Left ventricle myocardium superior (tissue), 1 donor: Measurements from ENCODE around the gene LRRD1. TPM values are rescaled to one million over a fixed set of nuclear protein-coding genes. Genes with fewer than 3 reads are reported as not detected.
"Not testable (repeated sequence)": the region's sequence is repeated elsewhere in the genome, so short reads cannot be mapped to it uniquely, and the experiment has no call there.

ENCODE experiments used
- ATAC-seq: fragments of 200-7000 bp; cut with Tn5 transposase; one replicate; pipeline ENCODE4 v1.9.1; 2020; ENCODE audit warnings: mild to moderate bottlenecking, moderate library complexity
- DNase-seq: peaks from one replicate; pipeline ENCODE4 v3.0.0-alpha.2; 2020
- intact Hi-C: fragments of 100-400 bp; cut with micrococcal nuclease; formaldehyde crosslinking; loops from one replicate; pipeline ENCODE4 v1.11.0; 2022
- total RNA-seq: library from RNA; stranded (reverse); fragmentation: NEBNext Ultra II Directional; extraction: Animal tissue kit (Norgen Biotek cat#: 25700); gene quantifications from one replicate; pipeline ENCODE4 v1.2.1, GENCODE V29; 2021
- donor health status: DM: no; HTN: yes; CAD: no; lungs with severe emphysema.

Gene LRRD1
- total RNA-seq, 1 donor from 2014 or later: not detected

DNA sequence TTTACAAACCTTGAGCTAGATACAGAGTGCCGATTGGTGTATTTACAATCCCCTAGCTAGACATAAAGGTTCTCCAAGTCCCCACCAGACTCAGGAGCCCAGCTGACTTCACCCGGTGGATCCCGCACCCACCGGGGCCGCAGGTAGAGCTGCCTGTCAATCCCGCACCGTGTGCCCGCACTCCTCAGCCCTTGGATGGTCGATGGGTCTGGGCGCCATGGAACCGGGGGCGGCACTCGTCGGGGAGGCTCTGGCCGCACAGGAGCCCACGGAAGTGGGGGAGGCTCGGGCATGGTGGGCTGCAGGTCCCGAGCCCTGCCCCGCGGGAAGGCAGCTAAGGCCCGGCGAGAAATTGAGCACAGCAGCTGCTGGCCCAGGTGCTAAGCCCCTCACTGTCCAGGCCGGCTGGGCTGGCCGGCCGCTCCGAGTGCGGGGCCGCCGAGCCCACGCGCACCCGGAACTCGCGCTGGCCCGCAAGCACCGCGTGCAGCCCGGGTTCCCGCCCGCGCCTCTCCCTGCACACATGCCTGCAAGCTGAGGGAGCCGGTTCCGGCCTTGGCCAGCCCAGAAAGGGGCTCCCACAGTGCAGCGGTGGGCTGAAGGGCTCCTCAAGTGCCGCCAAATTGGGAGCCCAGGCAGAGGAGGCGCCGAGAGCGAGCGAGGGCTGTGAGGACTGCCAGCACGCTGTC is 35.6 kb downstream of the LRRD1 start:
- intact Hi-C loops, DNase-seq, ATAC-seq: not testable (repeated sequence)

DNA sequence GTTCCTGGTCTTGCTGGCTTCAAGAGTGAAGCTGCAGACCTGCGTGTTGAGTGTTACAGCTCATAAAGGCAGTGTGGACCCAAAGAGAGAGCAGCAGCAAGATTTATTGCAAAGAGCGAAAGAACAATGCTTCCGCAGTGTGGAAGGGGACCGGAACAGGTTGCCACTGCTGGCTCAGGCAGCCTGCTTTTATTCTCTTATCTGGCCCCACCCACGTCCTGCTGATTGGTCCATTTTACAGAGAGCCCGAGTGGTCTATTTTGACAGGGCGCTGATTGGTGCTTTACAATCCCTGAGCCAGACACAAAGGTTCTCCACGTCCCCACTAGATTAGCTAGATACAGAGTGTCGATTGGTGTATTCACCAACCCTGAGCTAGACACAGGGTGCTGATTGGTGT is 36.2 kb downstream of the LRRD1 start:
- ATAC-seq, intact Hi-C loops, DNase-seq: not testable (repeated sequence)

DNA sequence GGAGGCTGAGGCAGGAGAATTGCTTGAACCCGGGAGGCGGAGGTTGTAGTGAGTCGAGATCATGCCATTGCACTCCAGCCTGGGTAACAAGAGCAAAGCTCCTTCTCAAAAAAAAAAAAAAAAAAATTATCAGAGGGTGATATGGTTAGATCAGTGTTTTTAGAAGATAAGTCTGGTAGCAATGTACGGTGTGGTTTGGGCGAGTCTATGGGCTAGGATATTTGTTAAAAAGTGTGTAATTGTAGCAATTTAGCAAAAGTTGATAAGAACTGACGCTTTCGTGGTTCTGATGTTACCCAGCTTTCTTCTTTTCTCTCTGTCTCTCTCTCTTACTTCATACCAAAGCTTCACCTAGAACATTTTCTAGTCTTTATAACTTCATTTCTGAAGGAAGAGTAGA is 37.8 kb downstream of the LRRD1 start:
- intact Hi-C loops: no loop called here
- DNase-seq (no peak), ATAC-seq (no peak)

DNA sequence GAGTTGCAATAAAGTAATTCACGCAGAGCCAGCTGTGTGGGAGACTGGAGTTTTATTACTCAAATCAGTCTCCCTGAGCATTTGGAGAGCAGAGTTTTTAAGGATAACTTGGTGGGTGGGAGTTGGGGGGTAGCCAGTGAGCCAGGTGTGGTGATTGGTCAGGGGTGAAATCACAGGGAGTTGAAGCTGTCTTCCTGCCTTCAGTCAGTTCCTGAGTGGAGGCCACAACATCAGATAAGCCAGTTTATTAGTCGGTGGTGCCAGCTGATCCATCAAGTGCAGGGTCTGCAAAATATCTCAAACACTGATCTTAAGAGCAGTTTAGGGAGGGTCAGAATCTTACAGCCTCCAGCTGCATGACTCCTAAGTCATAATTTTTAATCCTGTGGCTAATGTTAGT is 41.4 kb downstream of the LRRD1 start:
- DNase-seq (no peak), ATAC-seq (no peak)
- intact Hi-C loops: no loop called here

DNA sequence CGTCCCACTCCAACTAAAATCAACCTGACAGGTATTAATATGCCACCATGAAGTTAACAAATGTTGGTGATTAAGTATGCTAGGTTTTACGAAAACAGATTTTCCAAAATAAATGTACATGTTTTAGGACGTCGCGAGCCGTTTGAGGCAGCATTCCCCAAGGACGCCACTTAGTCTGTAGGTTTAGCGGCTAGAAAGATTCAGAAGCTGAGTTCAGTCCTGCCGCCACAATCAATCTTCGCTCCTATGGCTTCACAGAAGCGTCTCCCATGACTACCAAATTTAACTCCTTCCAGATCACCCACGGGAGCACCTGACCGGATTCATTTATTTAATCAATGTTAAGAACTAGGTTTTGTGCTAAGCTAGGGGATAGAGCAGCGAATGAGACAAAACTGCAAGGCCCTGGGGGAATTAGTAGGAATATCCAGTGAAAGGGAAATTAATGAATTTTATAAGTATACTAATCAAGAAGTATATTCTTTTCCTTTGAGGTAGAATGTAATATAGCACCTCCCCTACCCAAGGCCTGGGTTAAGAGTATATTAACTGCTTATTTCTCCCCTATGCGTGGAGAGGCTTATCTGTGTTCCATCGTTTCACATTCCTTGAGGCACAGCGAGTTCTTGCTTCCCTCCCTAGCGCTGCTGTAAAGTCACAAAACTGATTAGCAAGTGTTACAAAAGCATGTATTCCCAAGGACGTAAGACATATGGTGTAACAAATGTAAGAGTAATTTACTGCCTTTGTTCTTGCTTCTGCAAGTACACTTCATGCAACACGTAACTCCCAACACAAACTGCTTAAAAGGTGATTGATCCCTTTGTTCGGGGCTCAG is 43.7 kb downstream of the LRRD1 start:
- ATAC-seq (no peak), DNase-seq (no peak)
- intact Hi-C loops: no loop called here

DNA sequence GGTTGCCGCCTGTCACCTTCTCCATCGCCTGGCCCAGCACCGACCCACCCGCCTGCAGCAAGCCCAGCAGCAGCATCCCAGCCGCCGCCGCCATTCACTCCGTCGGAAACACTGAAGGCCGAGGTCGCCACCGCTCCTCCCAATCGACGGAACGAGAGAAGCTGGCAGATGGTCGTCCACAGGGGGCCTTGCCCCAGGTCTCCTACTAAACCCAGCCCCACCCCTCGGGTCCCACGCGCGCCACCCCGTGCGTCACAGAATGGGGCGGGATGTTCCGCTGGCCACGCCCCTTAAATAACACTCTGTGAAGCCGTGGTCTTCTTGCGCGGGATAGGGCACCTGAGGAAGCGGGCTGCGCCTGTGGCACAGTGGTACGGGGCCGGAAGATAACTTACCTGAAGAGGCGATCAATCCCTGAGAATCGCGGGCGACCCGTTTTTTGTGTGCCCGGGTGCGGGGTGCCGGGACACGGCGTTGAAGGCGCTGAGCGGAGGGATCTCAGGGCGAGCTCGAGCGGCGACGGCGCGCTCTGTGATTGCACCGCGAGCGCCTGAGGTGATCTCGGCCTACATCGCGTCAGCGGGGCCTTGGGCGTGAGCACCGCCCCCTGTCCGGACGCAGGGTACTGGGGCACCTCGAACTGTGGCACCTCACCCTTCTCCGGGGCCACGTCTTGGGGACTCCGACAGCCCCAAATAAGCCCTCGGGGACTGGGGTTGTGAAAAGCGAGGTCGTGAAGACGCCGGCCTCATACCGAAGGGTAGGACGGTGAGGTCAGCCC is 44.5 kb downstream of the LRRD1 start, which contains the start of gene CYP51A1:
Gene CYP51A1 (minus strand): TSS at position 207 of the 781 bp plus-strand sequence. CDS start 113 bp downstream, at position 94.
- DNase-seq (peak; percentile 95), ATAC-seq (peak; percentile 98)
- intact Hi-C loops: no loop called here

DNA sequence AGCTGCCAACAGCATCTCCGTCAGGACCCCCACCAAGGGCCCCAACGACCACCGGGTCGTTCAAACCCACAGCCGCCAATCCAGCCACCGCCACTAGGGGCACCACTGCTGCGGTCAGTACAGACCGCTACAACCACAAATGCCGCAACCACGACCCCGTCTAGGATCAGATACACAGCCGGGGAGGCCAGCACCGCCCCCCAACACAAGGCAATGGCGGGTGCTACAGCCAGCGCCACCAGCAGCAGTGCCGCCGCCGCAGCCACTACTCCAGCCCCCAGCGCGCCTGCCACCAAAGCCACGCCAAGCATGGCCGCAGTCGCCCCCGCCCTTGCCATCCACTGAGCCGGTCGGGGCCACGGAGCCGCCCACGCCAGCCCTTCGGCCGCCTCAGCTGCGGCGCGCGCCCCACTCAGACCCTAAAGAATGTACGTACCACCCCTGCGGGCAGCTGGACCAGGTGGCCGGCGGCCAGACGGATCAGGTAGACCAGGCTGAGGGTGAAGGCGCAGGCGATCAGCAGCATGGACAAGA is 45.1 kb downstream of the LRRD1 start:
- intact Hi-C loops: no loop called here
- DNase-seq (peak; percentile 81), ATAC-seq (peak; percentile 63)

DNA sequence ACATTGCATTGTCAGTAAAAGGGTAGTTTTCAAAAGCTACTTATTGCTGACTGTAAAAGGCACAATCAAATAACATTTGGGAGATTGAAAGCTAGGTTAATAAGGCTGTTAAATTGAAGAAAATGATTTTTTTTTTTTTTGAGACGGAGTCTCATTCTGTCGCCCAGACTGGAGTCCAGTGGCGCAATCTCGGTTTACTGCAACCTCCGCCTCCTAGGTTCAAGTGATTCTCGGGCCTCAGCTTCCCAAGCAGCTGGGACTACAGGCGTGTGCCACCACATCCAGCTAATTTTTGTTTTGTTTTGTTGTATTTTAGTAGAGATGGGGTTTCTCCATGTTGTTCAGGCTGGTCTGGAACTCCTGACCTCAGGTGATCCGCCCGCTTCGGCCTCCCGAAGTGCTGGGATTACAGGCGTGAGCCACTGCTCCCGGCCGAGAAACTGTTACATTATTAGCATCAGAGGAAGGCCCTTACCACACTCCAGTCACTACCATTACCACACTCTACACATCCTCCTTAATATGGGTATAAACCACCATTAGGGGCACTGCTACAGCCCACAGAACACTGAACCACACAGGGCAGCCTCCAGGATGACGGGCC is 45.7 kb downstream of the LRRD1 start:
- ATAC-seq (peak; percentile 9), DNase-seq (no peak)
- intact Hi-C loops: no loop called here

DNA sequence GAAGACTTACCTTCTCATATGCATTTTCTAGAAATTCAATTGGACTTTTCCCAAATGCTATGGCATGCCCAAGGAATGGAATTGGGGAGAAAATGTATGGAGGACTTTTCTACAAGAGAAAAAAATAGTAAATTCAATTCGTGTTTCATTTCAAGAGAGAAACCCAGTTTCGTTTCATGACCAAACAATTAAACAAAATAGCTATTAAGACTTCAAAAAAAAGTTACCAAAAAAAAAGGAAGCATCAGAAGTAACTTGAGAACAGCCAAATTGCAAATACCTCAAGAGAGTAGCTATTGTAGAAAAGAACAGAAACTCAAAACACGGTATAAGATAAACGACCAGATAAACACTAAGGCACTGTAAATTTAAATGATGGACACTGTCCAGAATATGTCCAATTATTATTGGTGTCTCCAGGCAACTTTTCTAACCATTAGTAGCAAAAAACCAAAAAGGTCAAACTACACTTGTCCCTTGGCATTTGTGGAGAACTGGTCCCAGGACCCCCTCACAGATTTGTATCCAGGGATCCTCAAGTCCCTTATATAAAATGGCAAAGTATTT is 47.1 kb downstream of the LRRD1 start:
- DNase-seq (no peak), ATAC-seq (no peak)
- intact Hi-C loops: no loop called here

DNA sequence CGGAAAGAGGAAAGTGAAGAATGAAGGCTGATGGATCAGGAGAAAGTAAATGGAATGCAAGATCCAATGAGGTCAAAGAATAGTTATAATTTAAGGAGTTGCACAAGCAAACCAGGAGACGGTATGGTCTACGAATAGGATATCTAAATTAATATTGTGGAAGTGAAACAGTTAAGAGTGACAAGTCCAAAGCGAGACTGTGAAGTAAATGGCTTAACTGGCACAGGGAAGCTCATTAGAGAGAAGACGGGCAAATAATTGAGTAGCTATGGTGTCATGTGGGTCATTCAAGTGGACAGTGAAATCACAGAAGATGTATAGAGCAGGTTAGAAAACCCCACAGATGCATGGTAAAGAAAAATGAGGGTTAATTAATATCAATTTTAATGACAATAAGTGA is 47.8 kb downstream of the LRRD1 start:
- intact Hi-C loops: no loop called here
- no peak for ATAC-seq
- DNase-seq: no peak

DNA sequence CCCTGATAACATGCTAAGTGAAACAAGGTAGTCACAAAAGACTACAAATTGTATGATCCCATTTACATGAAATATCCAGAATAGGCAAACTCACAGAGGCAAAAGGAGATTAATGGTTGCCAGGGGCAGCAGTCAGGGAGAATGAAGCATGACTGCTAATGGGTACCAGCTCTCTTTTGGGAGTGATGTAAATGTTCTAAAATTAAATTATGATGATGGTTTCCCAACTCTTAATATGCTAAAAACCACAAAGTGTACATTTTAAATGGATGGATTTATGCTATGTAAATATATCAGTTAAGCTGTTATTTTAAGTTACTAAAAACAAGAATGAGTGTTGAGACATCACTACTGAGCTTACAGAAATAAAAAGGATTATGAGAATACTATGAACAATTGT is 57.3 kb downstream of the LRRD1 start:
- ATAC-seq (no peak), DNase-seq (no peak)
- intact Hi-C loops: no loop called here

DNA sequence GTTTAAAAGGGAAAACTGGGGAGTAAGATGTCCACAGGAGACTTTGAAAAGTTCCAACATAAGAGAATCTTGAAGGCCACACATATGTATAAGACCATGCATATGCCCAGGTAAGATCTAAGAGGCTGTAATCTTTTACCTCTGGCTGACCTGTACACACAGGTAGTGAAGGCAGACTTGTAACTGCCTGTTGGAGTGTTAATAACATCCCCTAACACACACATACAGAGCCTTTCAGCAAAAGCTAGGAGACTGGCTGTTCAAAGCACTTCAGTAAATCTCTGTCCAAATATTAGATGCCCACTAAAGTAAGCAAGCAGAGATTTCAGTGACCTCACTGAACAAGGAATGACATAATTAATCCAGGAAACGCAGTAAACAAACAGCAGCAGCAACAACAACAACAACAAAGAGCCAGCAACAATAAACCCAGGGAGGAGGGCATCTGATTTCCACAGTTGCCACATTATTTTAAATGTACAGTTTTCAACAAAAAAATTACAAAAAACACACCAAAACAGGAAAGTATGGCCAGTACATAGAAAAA is 59.7 kb downstream of the LRRD1 start:
- DNase-seq (no peak), ATAC-seq (no peak)
- intact Hi-C loops: no loop called here

DNA sequence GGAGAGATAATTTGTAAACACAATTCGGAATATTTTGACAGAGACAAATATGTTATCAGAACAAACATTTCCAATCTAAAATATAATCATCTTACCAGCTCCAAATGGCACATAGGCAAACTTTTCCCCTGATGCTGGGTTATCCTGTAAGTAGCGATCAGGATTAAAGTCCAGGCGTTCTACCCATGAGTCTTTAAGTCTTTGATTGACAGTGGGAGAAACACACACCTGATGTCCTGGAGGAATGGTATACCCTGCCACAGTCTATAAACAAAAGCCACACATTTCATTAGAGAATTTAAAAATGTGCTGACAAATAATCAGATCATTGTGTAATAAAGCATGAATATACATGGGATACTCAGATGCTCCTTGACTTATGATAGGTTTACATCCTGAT is 62.0 kb downstream of the LRRD1 start:
- ATAC-seq (no peak), DNase-seq (no peak)
- intact Hi-C loops: no loop called here

DNA sequence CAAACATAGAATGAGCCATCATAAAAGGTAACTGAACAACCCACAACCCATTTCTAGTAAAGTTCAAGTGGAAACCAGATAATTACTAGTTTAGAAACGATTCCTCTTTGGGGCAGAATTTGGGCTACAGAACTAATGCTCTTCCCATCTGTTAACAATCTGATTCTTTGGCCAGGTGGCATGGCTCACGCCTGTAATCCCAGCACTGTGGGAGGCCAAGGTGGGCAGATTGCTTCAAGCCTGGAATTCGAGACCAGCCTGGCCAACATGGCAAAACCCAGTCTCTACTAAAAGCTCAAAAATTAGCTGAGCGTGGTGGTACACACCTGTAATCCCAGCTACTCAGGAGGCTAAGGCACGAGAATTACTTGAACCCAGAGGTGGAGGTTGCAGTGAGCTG is 63.1 kb downstream of the LRRD1 start:
- intact Hi-C loops: no loop called here
- DNase-seq (no peak), ATAC-seq (no peak)

DNA sequence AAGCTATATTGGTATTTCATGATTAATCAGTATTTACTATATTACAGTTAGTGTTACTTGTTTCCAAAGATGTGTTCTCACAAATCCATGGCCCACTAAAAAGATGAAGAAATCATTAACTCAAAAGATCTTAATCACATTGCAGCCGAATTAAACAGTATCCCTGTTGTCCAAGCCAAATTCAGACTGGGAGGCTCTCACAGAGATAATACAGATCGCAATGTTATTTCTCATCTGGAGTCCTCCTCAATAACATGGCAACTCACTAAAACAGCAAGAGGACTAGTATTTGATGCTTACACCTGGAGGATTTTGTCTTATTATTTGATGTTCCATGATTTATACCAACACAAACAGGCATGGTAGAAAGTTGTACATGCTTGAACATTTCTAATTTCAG is 68.1 kb downstream of the LRRD1 start:
- intact Hi-C loops: no loop called here
- no peak for ATAC-seq
- no peak for DNase-seq

DNA sequence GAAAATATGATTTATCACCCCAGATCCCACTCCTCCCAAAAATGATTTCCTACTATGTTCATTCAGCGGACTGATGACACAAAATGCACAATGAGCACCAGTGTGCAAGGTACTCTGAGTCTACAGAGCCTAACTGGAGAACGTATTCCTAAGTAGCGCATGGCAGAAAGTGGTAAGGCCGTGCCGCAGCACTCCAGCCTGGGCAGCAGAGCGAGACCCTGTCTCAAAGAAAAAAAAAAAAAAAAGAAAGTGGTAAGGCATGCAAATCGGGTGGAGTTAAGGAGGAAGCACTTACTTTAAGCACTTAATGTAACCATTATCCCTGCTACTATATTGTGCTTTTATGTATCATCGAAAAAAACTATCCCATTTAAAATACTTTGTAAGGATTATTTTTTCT is 70.1 kb downstream of the LRRD1 start:
- intact Hi-C loops: no loop called here
- DNase-seq (no peak), ATAC-seq (no peak)

DNA sequence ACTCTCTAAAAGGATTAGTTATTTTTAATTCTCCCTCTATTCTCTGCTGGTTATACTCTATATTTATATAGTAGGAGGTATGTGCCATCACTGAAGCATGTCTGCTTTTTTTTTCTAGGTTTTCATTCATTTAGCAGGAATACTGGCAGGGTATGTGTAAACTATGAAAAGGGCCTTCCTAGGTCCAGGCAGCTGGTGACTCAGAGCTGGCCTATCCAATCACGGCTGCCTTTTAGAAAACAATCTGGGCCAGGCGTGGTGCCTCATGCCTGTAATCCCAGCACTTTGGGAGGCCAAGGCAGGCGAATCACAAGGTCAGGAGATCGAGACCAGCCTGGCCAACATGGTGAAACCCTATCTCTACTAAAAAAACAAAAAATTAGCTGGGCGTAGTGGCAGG is 76.1 kb downstream of the LRRD1 start:
- ATAC-seq, DNase-seq, intact Hi-C loops: not testable (repeated sequence)

DNA sequence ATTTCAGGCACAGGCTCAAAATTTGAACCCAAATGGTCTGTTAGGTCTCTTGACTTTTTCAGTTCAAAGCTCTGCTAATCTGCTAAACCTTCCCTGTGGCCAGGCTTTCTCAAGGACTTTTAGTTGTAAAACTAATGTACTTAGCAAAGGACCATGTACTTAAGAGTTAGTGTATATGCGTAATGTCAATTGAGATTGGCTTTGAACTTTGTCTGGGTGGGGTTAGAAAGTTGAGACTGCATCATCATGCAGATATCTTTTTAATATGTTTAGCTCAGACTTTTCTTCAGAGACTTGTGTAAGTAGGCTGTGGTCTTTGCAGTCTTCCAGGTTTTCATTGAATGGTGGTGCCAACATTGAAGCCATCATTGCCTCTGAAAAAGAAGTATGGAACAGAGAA is 78.4 kb downstream of the LRRD1 start:
- intact Hi-C loops: no loop called here
- no peak for DNase-seq
- no peak for ATAC-seq

DNA sequence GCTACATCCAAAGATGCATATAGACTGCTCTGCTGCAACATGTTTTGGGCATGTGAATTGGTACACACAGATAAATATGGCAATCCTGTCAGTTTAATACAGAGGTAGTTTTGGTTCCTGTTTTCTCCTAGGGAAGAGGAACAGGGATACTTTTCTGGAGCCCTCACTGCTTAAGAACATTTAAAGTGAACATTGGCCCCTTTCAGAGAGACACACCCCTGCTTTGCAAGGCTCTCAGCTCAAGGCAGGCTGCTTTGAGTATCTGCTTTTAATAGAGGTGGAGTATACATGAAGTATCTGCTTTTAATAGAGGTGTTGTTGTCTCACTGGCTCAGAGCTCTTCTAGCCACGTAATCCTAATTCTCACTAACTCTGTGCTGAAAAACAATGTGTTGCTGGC is 83.6 kb downstream of the LRRD1 start:
- ATAC-seq (no peak), DNase-seq (no peak)
- intact Hi-C loops: no loop called here
